GM19468 (cell line): ENCODE data around the gene BOD1L2.

ENCODE experiments used
- ATAC-seq: cut with Tn5 transposase; IDR thresholded peaks from one replicate; pipeline ENCODE4 v1.9.1; 2021; ENCODE audit warnings: mild to moderate bottlenecking, moderate library complexity, moderate number of reproducible peaks; ENCODE audit not compliant: unreplicated experiment; ENCODE audit errors: extremely low read depth

BOD1L2 gene

GRCh38 chr18:57146956-57147636, at the start of gene BOD1L2:
Gene BOD1L2 (plus strand): TSS chr18:57147087. CDS start chr18:57147313, 226 bp downstream.
- no peak for ATAC-seq

GRCh38 chr18:57107140-57107832, 39.6 kb upstream of the BOD1L2 start:
- no peak for ATAC-seq

- ATAC-seq = no peak
These were observed 36.6 kb upstream of the BOD1L2 start for GRCh38 chr18:57110290-57110689.

- no peak for ATAC-seq
These were observed 33.0 kb upstream of the BOD1L2 start for GRCh38 chr18:57113799-57114420.

- ATAC-seq = no peak
These were observed 30.2 kb upstream of the BOD1L2 start for GRCh38 chr18:57116598-57117132.

- no peak for ATAC-seq
These were observed 25.3 kb upstream of the BOD1L2 start for GRCh38 chr18:57121542-57122112.

GRCh38 chr18:57122936-57123510, 23.9 kb upstream of the BOD1L2 start:
- no peak for ATAC-seq

- no peak for ATAC-seq
These were observed 21.3 kb upstream of the BOD1L2 start for GRCh38 chr18:57125627-57126026.

- ATAC-seq = no peak
These were observed 18.5 kb upstream of the BOD1L2 start for GRCh38 chr18:57128220-57128932.

- ATAC-seq = no peak
These were observed 15.8 kb upstream of the BOD1L2 start for GRCh38 chr18:57131101-57131500.

- no peak for ATAC-seq
These were observed 15.1 kb upstream of the BOD1L2 start for GRCh38 chr18:57131782-57132181.

- ATAC-seq = no peak
These were observed 12.2 kb upstream of the BOD1L2 start for GRCh38 chr18:57134618-57135135.

GRCh38 chr18:57135699-57136098, 11.2 kb upstream of the BOD1L2 start:
- no peak for ATAC-seq

GRCh38 chr18:57137847-57138246, 9.0 kb upstream of the BOD1L2 start:
- no peak for ATAC-seq

- no peak for ATAC-seq
These were observed 5.4 kb upstream of the BOD1L2 start for GRCh38 chr18:57141208-57142129.

GRCh38 chr18:57142324-57142723, 4.6 kb upstream of the BOD1L2 start:
- no peak for ATAC-seq

GRCh38 chr18:57143265-57143664, 3.6 kb upstream of the BOD1L2 start:
- ATAC-seq = no peak

- no peak for ATAC-seq
These were observed 1.4 kb downstream of the BOD1L2 start for GRCh38 chr18:57148263-57148662.

- ATAC-seq = no peak
These were observed 2.2 kb downstream of the BOD1L2 start for GRCh38 chr18:57149051-57149450.
